Measurements from ENCODE around the gene SPOPL. TPM values are rescaled to one million over a fixed set of nuclear protein-coding genes. Genes with fewer than 3 reads are reported as not detected.

Gene SPOPL
- total and polyA plus RNA-seq, 12 donors = 2.2 to 19.9 (median 13.9) TPM

- intact Hi-C loops (cut with DNase I) = no loop called here
- H3K27me3 ChIP-seq = no peaks in the 10 kb centered on the region
- ATAC-seq = peak in 4 of 8 donors; percentile 31 to 51 (median 38)
- peaks cover 0 to 11% (median 0%) of the 10 kb centered on the region in 9 donors for H3K4me1 ChIP-seq
- peaks cover 0 to 9% (median 0%) of the 10 kb centered on the region in 9 donors for H3K36me3 ChIP-seq
- DNase-seq = no peak
- H3K27ac ChIP-seq = no peak overlapping the region
- no peaks in the 10 kb centered on the region for H3K9me3 ChIP-seq
- no peak for TF ChIP-seq CTCF (IDR thresholded peaks at IDR 0.05)
- no peak overlapping the region for H3K4me3 ChIP-seq
- WGBS, 2 donors = 75 to 76% methylated on average over 2 of the region's 2 CpGs
Observed at GRCh38 chr2:138601458-138602165, 100.0 kb downstream of the SPOPL start.

GRCh38 chr2:138602166-138602460, 100.5 kb downstream of the SPOPL start:
- no peak for TF ChIP-seq CTCF (IDR thresholded peaks at IDR 0.05)
- ATAC-seq (peak in 2 of 8 donors; percentile 31), DNase-seq (no peak)
- Histone ChIP-seq H3K9me3 (no peaks in the 10 kb centered on the region), H3K27me3 (no peaks in the 10 kb centered on the region), H3K27ac (no peak overlapping the region), H3K4me1 (peaks cover 0 to 11% (median 0%) of the 10 kb centered on the region in 9 donors), H3K36me3 (peaks cover 0 to 4% (median 0%) of the 10 kb centered on the region in 9 donors), H3K4me3 (no peak overlapping the region)
- intact Hi-C loops (cut with DNase I) = no loop called here
- 94 to 96% methylated on average over 1 of the region's 1 CpG for WGBS, 2 donors

GRCh38 chr2:138607746-138608145, 106.2 kb downstream of the SPOPL start:
- WGBS, 2 donors = 59 to 61% methylated on average over 2 of the region's 2 CpGs
- DNase-seq (no peak), ATAC-seq (no peak)
- Histone ChIP-seq H3K4me3 (no peak overlapping the region), H3K27me3 (no peaks in the 10 kb centered on the region), H3K27ac (no peak overlapping the region), H3K36me3 (no peaks in the 10 kb centered on the region), H3K9me3 (no peaks in the 10 kb centered on the region), H3K4me1 (no peaks in the 10 kb centered on the region)
- intact Hi-C loops (cut with DNase I) = no loop called here
- TF ChIP-seq CTCF (IDR thresholded peaks at IDR 0.05) = no peak

GRCh38 chr2:138609446-138609845, 107.9 kb downstream of the SPOPL start:
- Histone ChIP-seq H3K27me3 (no peaks in the 10 kb centered on the region), H3K36me3 (no peaks in the 10 kb centered on the region), H3K4me1 (no peaks in the 10 kb centered on the region), H3K27ac (no peak overlapping the region), H3K9me3 (no peaks in the 10 kb centered on the region), H3K4me3 (no peak overlapping the region)
- 90 to 93% methylated on average over 4 of the region's 4 CpGs for WGBS, 2 donors
- no peak for DNase-seq
- no peak for ATAC-seq
- TF ChIP-seq CTCF (IDR thresholded peaks at IDR 0.05) = no peak
- intact Hi-C loops (cut with DNase I) = no loop called here
